ENCODE data around the gene SNCA.

SNCA gene

DNA sequence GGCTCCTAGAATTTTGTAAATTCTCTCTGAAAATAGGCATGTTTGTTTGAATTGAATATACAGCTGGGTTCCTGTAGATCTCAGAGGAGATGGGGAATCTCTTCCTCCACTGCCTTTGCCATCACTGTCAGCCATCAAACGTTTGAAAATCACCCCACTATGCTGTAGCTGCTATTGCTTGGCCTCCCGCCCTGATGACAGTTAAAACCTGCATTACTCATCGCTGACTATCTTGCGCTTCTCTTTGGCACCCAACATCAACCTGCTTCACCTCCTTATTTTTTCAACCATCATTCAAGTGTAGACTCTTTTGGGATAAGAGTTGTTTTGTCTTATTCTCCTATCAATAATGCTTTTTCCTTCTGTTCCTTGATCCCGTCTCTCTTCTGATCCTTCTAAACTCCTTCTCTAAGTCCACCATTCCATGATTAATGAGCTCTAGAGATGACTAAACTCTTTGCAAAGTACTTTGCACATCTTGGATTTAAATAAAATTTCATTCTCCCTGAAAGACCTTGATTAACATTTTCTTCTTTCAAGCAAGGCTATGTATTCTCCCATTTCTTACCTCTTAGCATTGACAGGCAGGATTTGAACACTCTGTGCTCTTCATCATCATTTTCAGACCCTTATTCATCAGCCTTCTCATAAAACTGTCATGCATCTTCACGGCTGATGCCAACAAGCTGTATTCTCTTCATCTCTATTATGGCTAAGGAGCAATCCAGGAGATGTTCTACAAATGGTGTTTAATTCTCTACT, 133.0 kb downstream of the SNCA start:
- no peak for DNase-seq

DNA sequence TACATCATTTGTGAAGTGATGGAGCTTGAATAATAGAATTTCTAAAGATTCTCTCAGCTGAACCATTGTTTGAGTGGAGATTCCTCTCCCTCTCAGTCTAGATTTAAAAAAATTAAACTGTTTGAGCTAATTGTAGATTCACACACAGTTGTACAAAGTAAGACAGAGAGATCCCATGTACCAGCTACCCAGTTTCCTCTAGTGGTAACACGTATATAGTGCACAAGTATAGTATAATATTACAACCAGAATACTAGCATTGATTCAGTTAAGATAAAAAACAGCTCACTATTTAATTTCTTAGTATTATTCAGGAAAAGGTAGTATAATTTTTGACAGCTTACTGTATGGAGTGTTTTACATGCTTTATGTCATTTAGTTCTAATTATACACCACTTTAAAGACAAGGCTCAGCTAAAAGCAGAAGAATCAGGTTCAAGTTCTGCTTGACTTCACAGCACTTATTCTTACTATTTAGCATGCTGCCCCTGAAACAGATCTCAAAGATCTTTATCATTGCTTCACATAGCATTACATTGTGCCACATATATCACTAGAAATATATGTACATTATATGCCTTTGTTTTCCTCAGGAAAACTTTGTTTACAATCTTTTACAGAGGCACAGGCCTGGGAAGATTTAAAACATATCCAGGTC, 136.1 kb downstream of the SNCA start:
- DNase-seq: no peak

GRCh38 chr4:89685690-89686089, 151.3 kb downstream of the SNCA start:
- no peak for DNase-seq

DNA sequence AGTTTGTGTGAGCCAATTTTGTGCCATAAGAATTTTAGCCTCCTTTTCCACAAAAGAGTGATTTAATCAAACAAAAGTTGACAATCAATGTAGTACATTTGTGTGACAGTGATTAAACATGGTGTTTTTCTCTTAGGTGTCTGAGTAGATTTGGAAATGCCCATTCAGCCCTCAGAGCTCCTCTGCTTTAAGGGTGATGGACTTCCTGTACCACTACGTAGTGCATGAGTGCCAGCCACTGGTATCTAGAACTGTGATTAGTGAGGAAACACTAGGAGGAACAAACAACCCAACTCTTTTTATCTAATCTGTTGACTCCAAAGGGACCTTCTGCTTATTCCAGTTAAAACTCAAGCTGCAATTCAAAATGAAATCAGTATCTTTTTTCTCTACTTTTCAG, 151.7 kb downstream of the SNCA start:
- no peak for DNase-seq

DNA sequence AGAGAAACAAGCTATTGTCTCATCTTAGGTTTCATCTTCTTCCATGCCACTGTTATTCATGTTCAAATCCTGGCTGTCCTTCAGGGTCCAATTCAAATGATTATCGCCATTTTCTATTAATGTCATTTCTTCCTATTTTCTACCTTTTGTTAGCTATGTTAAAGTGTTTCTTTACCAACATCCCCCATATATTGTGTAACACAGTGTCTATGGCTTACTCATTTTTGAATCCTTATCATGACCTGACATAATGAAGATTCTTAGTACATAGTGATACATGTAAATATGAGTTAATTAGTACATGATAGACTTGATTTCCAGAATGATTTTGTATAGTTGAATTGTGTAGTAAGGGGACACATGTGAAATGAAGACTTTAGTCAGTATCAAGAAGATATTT, 152.4 kb downstream of the SNCA start:
- no peak for DNase-seq

DNA sequence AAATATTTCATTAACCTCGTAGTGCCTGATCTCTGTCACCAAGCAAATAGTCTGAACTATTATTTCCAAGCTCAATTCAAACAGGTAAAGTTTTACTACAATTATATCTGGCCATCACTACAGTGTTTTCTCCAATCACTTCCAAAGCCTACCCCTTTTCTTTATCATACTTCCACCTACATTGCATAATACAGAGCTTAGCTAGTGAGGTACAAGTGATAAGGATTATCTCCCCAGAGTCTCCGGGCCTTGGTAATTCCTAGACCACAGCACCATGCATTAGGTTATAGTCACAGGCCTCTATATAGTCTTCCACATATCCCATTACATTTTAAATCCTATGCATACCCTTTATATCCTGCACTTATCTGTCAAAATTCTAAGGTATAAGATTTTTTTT, 154.2 kb downstream of the SNCA start:
- peak; percentile 63 for DNase-seq

GRCh38 chr4:89681671-89682070, 155.3 kb downstream of the SNCA start:
- DNase-seq: no peak

DNA sequence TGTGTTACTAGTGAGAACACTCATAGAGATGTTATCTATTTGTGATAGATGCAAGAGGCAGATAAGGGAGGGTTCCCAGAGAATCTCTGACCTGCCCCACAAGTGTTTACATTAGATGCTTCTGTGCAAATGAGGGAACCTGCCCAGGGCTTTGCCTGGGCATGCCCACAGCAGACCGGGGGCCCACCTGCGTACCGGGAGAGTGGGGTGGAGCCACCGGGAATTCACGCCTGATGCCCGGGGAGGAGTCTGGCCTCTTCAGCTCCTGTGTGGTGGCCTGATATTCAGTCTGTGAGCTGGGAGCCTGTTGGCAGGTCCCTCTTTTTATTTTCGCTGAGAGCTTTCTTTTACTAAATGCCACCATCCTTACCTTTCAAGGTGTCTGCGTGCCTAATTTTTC, 155.7 kb downstream of the SNCA start:
- DNase-seq: no peak

GRCh38 chr4:89674876-89675459, 162.0 kb downstream of the SNCA start:
- no peak for DNase-seq
